HepG2 (cell line): Measurements from ENCODE around the gene PEMT. TPM values are rescaled to one million over a fixed set of nuclear protein-coding genes. Genes with fewer than 3 reads are reported as not detected.

ENCODE experiments used
- ATAC-seq: fragments of 200-7000 bp; cut with Tn5 transposase; 3 replicates; pipeline ENCODE4 v1.9.1; 2020; ENCODE audit warnings: mild to moderate bottlenecking, moderate library complexity
- BruUV-seq: library from RNA; stranded (reverse); fragments of 400-500 nt; replicated peaks from 2 replicates; lab custom pipeline; 2021; lab: Mats Ljungman, UMichigan
- CTCF ChIA-PET: fragments of 300-600 bp; formaldehyde crosslinking; extraction: SDS; loops from one replicate; lab custom pipeline; 2021; ENCODE audit warnings: low total read pairs, inconsistent platforms, low intra/inter-chr PET ratio; lab: Yijun Ruan, JAX
- POLR2A ChIA-PET: fragments of 350-600 bp; sonication (Branson Sonifier 250); formaldehyde crosslinking; loops from one replicate; lab custom pipeline; 2020; ENCODE audit warnings: antibody characterized with exemption, inconsistent platforms; lab: Yijun Ruan, JAX
- DNase-seq: peaks from one replicate; pipeline ENCODE4 v3.0.0-alpha.2; 2015; ENCODE audit warnings: low spot score
- FAIRE-seq: peaks from 3 replicates; lab custom pipeline; 2011; peaks lifted over from hg19 to GRCh38; lab: Jason Lieb, UNC
- H2AFZ ChIP-seq: one replicate; pipeline ENCODE4 v1.6.1; 2011; ENCODE audit warnings: low read length, inconsistent platforms
- H3K27ac ChIP-seq: fragments of 300-600 bp; 3 replicates; pipeline ENCODE4 v1.8.0; 2011; ENCODE audit warnings: mixed run types, mild to moderate bottlenecking, mixed read lengths, low read length, inconsistent platforms; ENCODE audit not compliant: insufficient read depth; ENCODE audit errors: extremely low read length
- H3K27me3 ChIP-seq, 2 experiments: fragments of 200-600 bp in 1 of 2; 2 replicates in 1 of 2; 3 replicates in 1 of 2; pipeline versions ENCODE4 v1.6.0 to v1.8.0; 2011; ENCODE audit warnings: low read length in 2 of 2, mild to moderate bottlenecking in 2 of 2, moderate library complexity in 2 of 2, inconsistent platforms in 1 of 2; ENCODE audit not compliant: insufficient read depth in 2 of 2, control insufficient read depth in 1 of 2
- H3K36me3 ChIP-seq, 2 experiments: fragments of 200-600 bp in 1 of 2; replicated peaks in 1 of 2; 2 replicates in 1 of 2; 3 replicates in 1 of 2; pipeline versions ENCODE4 v1.5.1 to v1.8.0; 2011; ENCODE audit warnings: low read length in 2 of 2, inconsistent platforms in 1 of 2; ENCODE audit not compliant: insufficient read depth in 2 of 2, control insufficient read depth in 1 of 2
- H3K4me1 ChIP-seq: 2 replicates; pipeline ENCODE4 v1.5.1; 2012; ENCODE audit warnings: low read length, inconsistent platforms; ENCODE audit not compliant: insufficient read depth
- H3K4me2 ChIP-seq: 2 replicates; pipeline ENCODE4 v1.6.0; 2011; ENCODE audit warnings: low read depth, low read length, inconsistent platforms
- H3K4me3 ChIP-seq, 3 experiments: fragments of 200-600 bp in 1 of 3; sonication (generic), shearing (Covaris generic) in 1 of 3; replicated peaks in 1 of 3; 2 replicates each; pipeline ENCODE4 v1.5.1; 2011 to 2016; ENCODE audit warnings: low read length in 3 of 3, inconsistent platforms in 2 of 3, low read depth in 2 of 3, mild to moderate bottlenecking in 2 of 3, control low read depth in 1 of 3, mixed read lengths in 1 of 3; ENCODE audit not compliant: insufficient read depth in 1 of 3
- H3K79me2 ChIP-seq: one replicate; pipeline ENCODE4 v1.6.1; 2011; ENCODE audit warnings: low read length, inconsistent platforms; ENCODE audit not compliant: insufficient read depth
- H3K9ac ChIP-seq: 2 replicates; pipeline ENCODE4 v1.6.0; 2011; ENCODE audit warnings: mild to moderate bottlenecking, low read depth, low read length, inconsistent platforms; ENCODE audit not compliant: insufficient read depth
- H3K9me3 ChIP-seq: 2 replicates; pipeline ENCODE4 v1.5.1; 2012; ENCODE audit warnings: mild to moderate bottlenecking, low read length
- H4K20me1 ChIP-seq: 2 replicates; pipeline ENCODE4 v1.6.0; 2011; ENCODE audit warnings: inconsistent platforms, mild to moderate bottlenecking, low read length, moderate library complexity; ENCODE audit not compliant: insufficient read depth
- ARNTL ChIP-seq: sonication (generic); formaldehyde crosslinking; IDR thresholded peaks from 2 replicates; pipeline ENCODE4 v1.4.0; 2020; ENCODE audit warnings: mild to moderate bottlenecking, missing genetic modification reagents
- ATF7-NPFF ChIP-seq: sonication (generic); formaldehyde crosslinking; IDR thresholded peaks from 2 replicates; pipeline ENCODE4 v1.8.1; 2023; ENCODE audit warnings: mild to moderate bottlenecking, low read depth, missing genetic modification reagents, moderate library complexity
- CENPBD1 ChIP-seq: sonication (generic); formaldehyde crosslinking; IDR thresholded peaks from 2 replicates; pipeline ENCODE4 v1.8.0; 2022; ENCODE audit warnings: missing genetic modification reagents, low read depth, mild to moderate bottlenecking, borderline replicate concordance
- EP300 ChIP-seq, 3 experiments: sonication (generic) in 1 of 3; formaldehyde crosslinking in 1 of 3; IDR thresholded peaks; 2 replicates each; pipeline versions ENCODE4 v1.5.1 to v1.6.1; 2011 to 2020; ENCODE audit warnings: low read depth in 2 of 3, low read length in 2 of 3, borderline replicate concordance in 1 of 3, improper control_type of control experiment in 1 of 3, mild to moderate bottlenecking in 1 of 3, missing genetic modification reagents in 1 of 3, moderate library complexity in 1 of 3
- FUBP1 ChIP-seq: sonication (generic); formaldehyde crosslinking; IDR thresholded peaks from 2 replicates; pipeline ENCODE4 v1.5.1; 2020; ENCODE audit warnings: missing genetic modification reagents, mild to moderate bottlenecking, borderline replicate concordance
- POLR2AphosphoS5 ChIP-seq: IDR thresholded peaks from 2 replicates; pipeline ENCODE4 v1.6.1; 2012; ENCODE audit warnings: low read depth, low read length
- RXRB ChIP-seq: IDR thresholded peaks from 2 replicates; pipeline ENCODE4 v1.6.1; 2016; ENCODE audit warnings: borderline replicate concordance, missing genetic modification reagents, missing compliant biosample characterization
- SP1 ChIP-seq, 2 experiments: fragments of 450-650 bp in 1 of 2; sonication (generic) in 1 of 2; formaldehyde crosslinking in 1 of 2; IDR thresholded peaks; 2 replicates each; pipeline versions ENCODE4 v1.4.0 to v1.6.1; 2016 to 2020; ENCODE audit warnings: missing genetic modification reagents in 1 of 2
- ZBTB14 ChIP-seq: sonication (generic); formaldehyde crosslinking; IDR thresholded peaks from 2 replicates; pipeline ENCODE4 v1.4.0; 2020; ENCODE audit warnings: missing genetic modification reagents
- ZNF567 ChIP-seq: sonication (generic); formaldehyde crosslinking; IDR thresholded peaks from 2 replicates; pipeline ENCODE4 v1.8.1; 2023; ENCODE audit warnings: mild to moderate bottlenecking, missing genetic modification reagents, borderline replicate concordance
- ZNF646 ChIP-seq: sonication (generic); formaldehyde crosslinking; IDR thresholded peaks from 2 replicates; pipeline ENCODE4 v1.9.0; 2021; ENCODE audit warnings: mild to moderate bottlenecking, missing genetic modification reagents
- ZNF773 ChIP-seq: sonication (generic); formaldehyde crosslinking; IDR thresholded peaks from 2 replicates; pipeline ENCODE4 v1.4.0; 2020; ENCODE audit warnings: missing genetic modification reagents, borderline replicate concordance
- WGBS: methylation state at CpG from one replicate; pipeline ENCODE4 v1.1.6; 2017; ENCODE audit warnings: low lambda C conversion rate; 5-methylcytosine and 5-hydroxymethylcytosine counted together
- in situ Hi-C: cut with HindIII; loops from 2 replicates; pipeline ENCODE4 v1.10.0; 2017; ENCODE audit warnings: low pct_unique_long_range_greater_than_20kb; ENCODE audit not compliant: extremely low pct_ligation_motif_present
- intact Hi-C: fragments of 100-400 bp; cut with micrococcal nuclease; formaldehyde crosslinking; loops from one replicate; pipeline ENCODE4 v1.10.0; 2022; ENCODE audit not compliant: unreplicated experiment
- polyA plus RNA-seq, 8 experiments: library from polyadenylated mRNA; depleted of rRNA in 3 of 8; stranded (reverse) in 7 of 8; unstranded in 1 of 8; fragments of >200 nt; fragmentation: Illumina TruSeq in 4 of 8; extraction: Trizol in 4 of 8; gene quantifications; 2 replicates each; pipeline versions ENCODE4 v1.2.1 to v1.2.3, GENCODE V29; 2011 to 2016; ENCODE audit warnings: low read depth in 4 of 8, missing spikeins in 1 of 8, mixed read lengths in 1 of 8; ENCODE audit not compliant: insufficient read depth in 1 of 8
- total RNA-seq, 5 experiments: library from RNA; depleted of rRNA; stranded (reverse); fragments of >200 nt; fragmentation: Illumina TruSeq; extraction: Trizol; gene quantifications; 2 replicates each; pipeline ENCODE4 v1.2.3, GENCODE V29; 2016; ENCODE audit warnings: low read depth in 1 of 5

Gene PEMT
- total and polyA plus RNA-seq, 2 of the 13 experiments (the other 11 are each of a cell fraction or from before 2014, with no cell fraction given) = 31.7 to 43.6 TPM

GRCh38 chr17:17590883-17591354 lies 589 bp downstream of the PEMT start:
- Histone ChIP-seq H3K79me2 (peaks cover 13% of the 10 kb centered on the region), H3K36me3 (no peaks in the 10 kb centered on the region), H3K27ac (peak overlapping the region; percentile 89), H3K9me3 (no peaks in the 10 kb centered on the region), H3K9ac (peak overlapping the region; percentile 76), H2AFZ (no peak overlapping the region), H4K20me1 (no peaks in the 10 kb centered on the region), H3K4me1 (peaks cover 26% of the 10 kb centered on the region), H3K4me3 (peak overlapping the region; percentile 69 to 94 (median 94)), H3K4me2 (peak overlapping the region; percentile 95), H3K27me3 (no peaks in the 10 kb centered on the region; a peak in 1 of 5 replicates)
- TSS peak; percentile 59 for BruUV-seq
- ChIA-PET POLR2A (interaction anchor here (0.9 to 4.3 kb wide), 10 partner anchors 9 to 246 kb away, joined by 3 to 49 read pairs (median 4); partner anchors contain the start of genes RASD1 and SREBF1), CTCF (no interaction called here)
- FAIRE-seq (no peak), DNase-seq (no peak), ATAC-seq (peak; percentile 21)
- intact Hi-C loops (loop anchor here (1.0 kb wide), 1 partner anchor 9 kb away; no protein-coding TSS in a partner anchor), in situ Hi-C loops (no loop called here)
- 2% methylated on average over 19 of the region's 21 CpGs for WGBS
- no peak for TF ChIP-seq CENPBD1 (CRISPR knock-in tag)
- no peak for TF ChIP-seq FUBP1 (CRISPR knock-in tag)
- 0 out of 2 replicates have a peak, but pooled peaks have one; percentile 23 for TF ChIP-seq ATF7-NPFF (CRISPR knock-in tag)
- no peak for TF ChIP-seq RXRB (CRISPR knock-in tag)
- no peak for TF ChIP-seq EP300 (IDR thresholded peaks at IDR 0.05; ENCODE audit: low read depth in 2 of 2, low read length in 2 of 2)
- no peak for TF ChIP-seq EP300 (CRISPR knock-in tag; IDR thresholded peaks at IDR 0.05; ENCODE audit: borderline replicate concordance)
- peak; percentile 54; the same call in 1 of the 2 replicates for TF ChIP-seq ZBTB14 (CRISPR knock-in tag)
- TF ChIP-seq POLR2AphosphoS5 = peak; percentile 43; the same call in 1 of the 2 replicates
- no peak for TF ChIP-seq ZNF567 (CRISPR knock-in tag)
- 0 out of 2 replicates have a peak, but pooled peaks have one; percentile 9 for TF ChIP-seq SP1 (IDR thresholded peaks at IDR 0.05)
- no peak for TF ChIP-seq SP1 (CRISPR knock-in tag; IDR thresholded peaks at IDR 0.05)
- peak; percentile 82 for TF ChIP-seq ZNF646 (CRISPR knock-in tag)
- TF ChIP-seq ARNTL (CRISPR knock-in tag) = peak; percentile 14; the same call in 1 of the 2 replicates
- TF ChIP-seq ZNF773 = no peak
